Activated CD8-positive, alpha-beta T cell treated with anti-CD3 and anti-CD28 coated beads for 36 hours (primary cell): ENCODE results near the gene SLC44A5. TPM values are rescaled to one million over a fixed set of nuclear protein-coding genes. Genes with fewer than 3 reads are reported as not detected.
"Not testable (repeated sequence)": the region's sequence is repeated elsewhere in the genome, so short reads cannot be mapped to it uniquely, and the experiment has no call there.

ENCODE experiments used
- ATAC-seq: fragments of 200-7000 bp; cut with Tn5 transposase; one replicate; pipeline ENCODE4 v1.10.0; 2021; ENCODE audit warnings: mild to moderate bottlenecking, moderate library complexity
- CTCF ChIA-PET: fragments of 350-600 bp; sonication (Branson Sonifier 250); formaldehyde crosslinking; loops from one replicate; lab custom pipeline; 2021; ENCODE audit warnings: antibody characterized with exemption; lab: Charles Lee
- POLR2A ChIA-PET: fragments of 350-600 bp; sonication (Branson Sonifier 250); formaldehyde crosslinking; loops from one replicate; lab custom pipeline; 2021; ENCODE audit warnings: antibody characterized with exemption; lab: Charles Lee
- DNase-seq: peaks from one replicate; pipeline ENCODE4 v3.0.0-alpha.2; 2020
- H3K27ac Mint-ChIP-seq: one replicate; pipeline ENCODE4 v1.8.0; 2021; ENCODE audit warnings: mild to moderate bottlenecking, mixed read lengths
- H3K27me3 Mint-ChIP-seq: one replicate; pipeline ENCODE4 v1.8.0; 2021; ENCODE audit warnings: mixed read lengths
- H3K36me3 Mint-ChIP-seq: one replicate; pipeline ENCODE4 v1.8.0; 2021; ENCODE audit warnings: low read depth, mixed read lengths
- H3K4me1 Mint-ChIP-seq: one replicate; pipeline ENCODE4 v1.8.0; 2021; ENCODE audit warnings: low read depth, mixed read lengths
- H3K4me3 Mint-ChIP-seq: one replicate; pipeline ENCODE4 v1.8.0; 2021; ENCODE audit warnings: mild to moderate bottlenecking, moderate library complexity, mixed read lengths
- H3K9me3 Mint-ChIP-seq: one replicate; pipeline ENCODE4 v1.8.0; 2021; ENCODE audit warnings: mixed read lengths
- CTCF ChIP-seq: fragments of 200-600 bp; IDR thresholded peaks from one replicate; pipeline ENCODE4 v1.8.0; 2022; ENCODE audit warnings: antibody characterized with exemption, mild to moderate bottlenecking
- intact Hi-C: fragments of 100-400 bp; cut with micrococcal nuclease; formaldehyde crosslinking; loops from one replicate; pipeline ENCODE4 v1.10.0; 2022
- total RNA-seq, 2 experiments: library from RNA; stranded (reverse); gene quantifications; one replicate each; pipeline ENCODE4 v1.2.3, GENCODE V29; 2021

Gene SLC44A5
- total RNA-seq, 2 experiments from 2014 or later = 0.11 to 0.22 TPM

GRCh38 chr1:75613916-75614315 is 3.0 kb upstream of the SLC44A5 start:
- no peak overlapping the region for H3K27ac Mint-ChIP-seq
- peaks cover 54% of the 10 kb centered on the region for H3K27me3 Mint-ChIP-seq
- H3K4me1 Mint-ChIP-seq = peaks cover 15% of the 10 kb centered on the region
- intact Hi-C loops = no loop called here
- H3K9me3 Mint-ChIP-seq = no peaks in the 10 kb centered on the region
- no peak for TF ChIP-seq CTCF
- no peak for DNase-seq
- no peak for ATAC-seq
- POLR2A ChIA-PET = no interaction called here
- H3K36me3 Mint-ChIP-seq = no peaks in the 10 kb centered on the region
- CTCF ChIA-PET = interaction anchor here (1.1 to 1.5 kb wide), 5 partner anchors 10 to 126 kb away, joined by 3 to 6 read pairs (median 5); no protein-coding TSS in a partner anchor
- no peak overlapping the region for H3K4me3 Mint-ChIP-seq

- intact Hi-C loops = no loop called here
- no peaks in the 10 kb centered on the region for H3K9me3 Mint-ChIP-seq
- CTCF ChIA-PET = interaction anchor here (1.4 kb wide), 1 partner anchor 76 kb away, joined by 5 read pairs; no protein-coding TSS in a partner anchor
- ATAC-seq (no peak), DNase-seq (no peak)
- H3K4me1 Mint-ChIP-seq = peaks cover 15% of the 10 kb centered on the region
- no peaks in the 10 kb centered on the region for H3K36me3 Mint-ChIP-seq
- POLR2A ChIA-PET = no interaction called here
- no peak overlapping the region for H3K27ac Mint-ChIP-seq
- no peak for TF ChIP-seq CTCF
- no peak overlapping the region for H3K4me3 Mint-ChIP-seq
- peaks cover 50% of the 10 kb centered on the region for H3K27me3 Mint-ChIP-seq
Observed at GRCh38 chr1:75612976-75613375, 2.1 kb upstream of the SLC44A5 start.

GRCh38 chr1:75602486-75602885 is 8.4 kb downstream of the SLC44A5 start:
- H3K4me1 Mint-ChIP-seq = no peaks in the 10 kb centered on the region
- H3K27ac Mint-ChIP-seq = no peak overlapping the region
- H3K36me3 Mint-ChIP-seq = no peaks in the 10 kb centered on the region
- no peak overlapping the region for H3K4me3 Mint-ChIP-seq
- TF ChIP-seq CTCF = no peak
- H3K27me3 Mint-ChIP-seq = peaks cover 15% of the 10 kb centered on the region
- H3K9me3 Mint-ChIP-seq = no peaks in the 10 kb centered on the region
- ChIA-PET POLR2A (no interaction called here), CTCF (no interaction called here)
- no peak for ATAC-seq
- intact Hi-C loops = no loop called here
- no peak for DNase-seq

GRCh38 chr1:75600781-75601180 is 10.1 kb downstream of the SLC44A5 start:
- intact Hi-C loops = no loop called here
- no peak for DNase-seq
- Mint-ChIP-seq H3K27ac (no peak overlapping the region), H3K36me3 (no peaks in the 10 kb centered on the region), H3K27me3 (peaks cover 11% of the 10 kb centered on the region), H3K4me1 (no peaks in the 10 kb centered on the region), H3K4me3 (no peak overlapping the region), H3K9me3 (no peaks in the 10 kb centered on the region)
- POLR2A ChIA-PET = interaction anchor here (0.6 kb wide), 1 partner anchor 1919 kb away, joined by 3 read pairs; no protein-coding TSS in a partner anchor
- ATAC-seq = no peak
- TF ChIP-seq CTCF = no peak
- CTCF ChIA-PET = no interaction called here

- ATAC-seq (no peak), DNase-seq (no peak)
- H3K36me3 Mint-ChIP-seq = no peaks in the 10 kb centered on the region
- intact Hi-C loops = no loop called here
- no peak overlapping the region for H3K27ac Mint-ChIP-seq
- POLR2A ChIA-PET = no interaction called here
- H3K4me3 Mint-ChIP-seq = no peak overlapping the region
- no peak for TF ChIP-seq CTCF
- H3K9me3 Mint-ChIP-seq = no peaks in the 10 kb centered on the region
- H3K4me1 Mint-ChIP-seq = no peaks in the 10 kb centered on the region
- H3K27me3 Mint-ChIP-seq = peaks cover 14% of the 10 kb centered on the region
- CTCF ChIA-PET = no interaction called here
Observed at GRCh38 chr1:75594327-75594726, 16.6 kb downstream of the SLC44A5 start.

GRCh38 chr1:75593457-75593856 is 17.5 kb downstream of the SLC44A5 start:
- intact Hi-C loops, H3K36me3 Mint-ChIP-seq, H3K27ac Mint-ChIP-seq, H3K4me3 Mint-ChIP-seq, DNase-seq, H3K9me3 Mint-ChIP-seq, ATAC-seq, POLR2A ChIA-PET, H3K4me1 Mint-ChIP-seq, CTCF ChIA-PET: not testable (repeated sequence)
- H3K27me3 Mint-ChIP-seq = peaks cover 15% of the 10 kb centered on the region
